ENCODE results near the gene DNAJB2. TPM values are rescaled to one million over a fixed set of nuclear protein-coding genes. Genes with fewer than 3 reads are reported as not detected.

The DNAJB2 gene
- polyA plus RNA-seq (2013, experiment 1 of 2; ENCODE audit: insufficient read length), result 51.1 TPM
- polyA plus RNA-seq (2013, experiment 2 of 2; ENCODE audit: insufficient read length), result 49.8 TPM

DNA sequence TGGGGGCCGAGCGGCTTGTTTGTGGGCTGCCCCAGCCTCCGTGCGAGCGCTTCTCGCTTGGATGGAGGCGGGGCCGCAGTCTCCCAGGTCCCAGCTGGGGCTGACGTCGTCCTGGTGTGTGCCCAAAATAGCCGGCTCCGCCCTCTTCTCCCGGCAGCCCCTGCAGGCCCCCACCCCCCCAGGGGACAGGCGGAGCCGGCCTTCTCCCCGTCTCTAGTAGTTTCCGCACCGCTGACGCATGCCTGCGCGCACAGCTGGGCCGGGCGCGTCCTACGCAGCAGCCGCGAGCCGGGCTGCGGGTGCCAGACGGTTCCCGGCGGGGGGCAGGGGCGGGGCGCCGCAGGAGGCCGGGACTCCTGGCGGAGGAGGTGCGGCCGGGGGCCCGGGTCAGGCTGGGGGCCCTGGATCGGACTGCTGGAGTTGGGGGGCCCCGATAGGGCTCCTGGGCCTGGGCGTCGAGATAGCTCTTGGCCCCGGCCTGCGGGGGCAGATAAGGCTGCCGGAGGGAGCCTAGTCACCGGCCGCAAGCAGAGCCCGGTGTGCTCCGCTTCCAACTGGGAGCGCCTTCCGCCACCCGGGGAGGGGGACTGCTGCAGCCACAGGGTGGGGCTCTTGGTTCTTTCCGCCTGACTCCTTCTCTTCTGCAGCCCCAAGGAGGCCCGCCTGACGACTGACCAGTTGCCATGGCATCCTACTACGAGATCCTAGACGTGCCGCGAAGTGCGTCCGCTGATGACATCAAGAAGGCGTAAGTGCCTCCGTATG is at the start of gene DNAJB2:
Gene DNAJB2, plus strand, starts transcription at position 216 of the 765 bp plus-strand sequence. Its CDS starts 468 bp downstream, at position 684.
- DNase-seq, result peak; percentile 99

DNA sequence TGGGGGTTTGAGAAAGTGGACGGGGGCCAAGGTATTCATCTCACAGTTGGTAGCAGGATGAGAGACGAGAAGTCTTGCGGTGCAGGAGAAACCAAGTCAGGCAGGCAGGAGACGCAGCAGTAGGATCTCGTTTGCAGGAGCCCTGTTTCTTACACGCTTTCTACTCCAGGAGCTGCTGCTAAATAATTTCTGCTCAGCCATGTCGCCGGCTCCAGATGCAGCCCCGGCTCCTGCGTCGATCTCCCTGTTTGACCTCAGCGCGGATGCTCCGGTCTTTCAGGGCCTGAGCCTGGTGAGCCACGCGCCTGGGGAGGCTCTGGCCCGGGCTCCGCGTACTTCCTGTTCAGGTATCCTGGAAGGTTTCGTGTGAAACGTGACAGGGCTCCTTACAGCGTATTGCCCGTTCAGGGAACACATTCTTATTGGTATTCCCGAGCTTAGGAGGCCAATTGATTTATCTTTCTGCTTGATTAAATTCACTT is 49.1 kb upstream of the DNAJB2 start:
- peak; percentile 74 for DNase-seq

DNA sequence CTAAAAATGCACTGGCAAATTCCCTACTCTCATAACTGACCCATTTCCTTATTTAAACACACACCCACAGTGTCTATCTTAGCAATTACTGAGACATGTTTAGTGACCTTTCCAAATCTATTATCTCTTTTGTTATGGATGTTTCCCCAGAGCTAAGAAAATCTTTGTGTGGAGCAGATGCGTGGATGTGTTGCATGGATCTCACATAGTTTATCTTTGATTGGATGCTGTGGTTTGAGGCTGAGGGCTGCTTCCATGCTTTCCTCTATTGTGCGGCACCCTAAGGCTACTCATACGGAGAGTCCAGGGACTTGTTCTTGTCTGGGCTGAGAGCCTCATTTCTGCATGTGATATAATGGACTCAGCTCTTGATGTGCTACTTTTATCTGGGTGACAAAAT is 44.8 kb upstream of the DNAJB2 start:
- no peak for DNase-seq

DNA sequence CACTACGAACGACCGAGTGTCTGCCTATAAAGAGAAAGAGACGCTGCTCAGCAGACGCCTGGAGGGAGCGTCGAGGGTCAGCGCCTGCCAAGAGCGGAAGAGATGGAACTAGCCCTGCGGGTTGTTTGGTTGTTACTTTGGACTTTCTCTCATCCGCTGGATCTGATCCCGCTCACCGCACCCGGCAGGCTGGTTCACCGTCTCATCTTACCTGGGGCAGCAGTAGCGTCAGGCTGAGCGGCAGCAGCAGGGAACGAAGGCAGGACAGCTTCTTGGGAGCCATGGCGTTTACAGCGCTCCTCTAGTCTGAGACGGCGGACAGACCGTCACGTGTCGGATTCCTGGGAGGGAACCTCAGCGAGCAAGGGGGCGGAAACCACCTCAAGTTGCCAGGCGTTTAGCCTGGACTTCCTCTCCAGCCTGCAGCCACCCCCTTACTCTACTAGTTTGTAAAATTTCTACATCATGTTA is 35.8 kb upstream of the DNAJB2 start:
- DNase-seq, result no peak

DNA sequence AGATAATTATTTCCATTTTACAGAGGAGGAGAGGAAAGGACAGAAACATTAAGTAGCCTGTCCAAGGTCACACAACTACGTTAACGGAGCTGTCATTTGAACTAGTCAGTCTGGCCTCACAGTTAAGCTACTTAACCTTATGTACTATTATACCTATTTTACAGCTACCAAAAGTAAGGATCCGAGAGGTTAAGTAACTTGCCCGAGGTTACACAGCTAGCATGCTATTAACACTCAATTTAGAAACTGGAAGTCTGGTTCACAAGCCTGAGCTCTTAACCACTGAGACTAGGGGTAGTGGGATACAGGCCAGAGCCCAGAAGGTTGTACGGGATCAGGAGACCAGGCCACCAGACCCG is 34.4 kb upstream of the DNAJB2 start:
- DNase-seq, result no peak

DNA sequence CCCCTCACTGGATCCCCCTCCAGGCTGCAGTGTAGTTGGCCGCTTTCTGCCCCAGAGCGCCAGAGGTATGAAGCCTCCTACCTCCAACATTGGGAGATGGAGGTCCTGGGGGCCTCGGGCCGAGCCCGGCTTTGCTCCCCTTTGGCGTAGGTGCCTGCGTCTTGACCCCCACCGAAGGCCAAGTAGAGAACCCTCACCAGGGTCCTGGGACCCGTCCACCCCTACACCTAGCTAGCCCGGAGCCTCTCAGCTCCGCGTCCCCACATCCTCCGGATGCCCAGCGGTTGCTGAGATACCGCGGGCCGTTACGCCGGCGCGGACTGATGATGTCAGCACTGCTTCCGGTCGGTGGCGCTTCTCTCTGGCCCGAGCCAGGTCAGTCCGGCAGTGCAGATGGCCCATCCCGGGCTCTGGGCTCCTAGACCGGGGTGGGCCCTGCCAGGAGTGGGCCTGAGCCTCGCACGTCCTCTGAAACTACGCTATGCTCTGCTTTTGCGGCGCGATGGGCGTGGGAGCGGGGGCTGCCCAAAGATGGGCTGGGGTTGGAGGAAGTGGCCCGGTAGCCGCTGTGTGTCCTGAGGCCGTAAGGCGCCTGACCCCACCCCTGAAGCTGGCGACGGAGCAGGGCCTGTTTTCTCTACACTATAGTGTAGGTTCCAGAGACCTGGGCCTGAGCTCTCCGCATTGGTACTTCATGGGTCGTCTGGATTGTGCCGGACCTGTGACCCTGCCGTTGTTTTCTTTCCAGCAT is 33.8 kb upstream of the DNAJB2 start, which contains the start of the genes GLB1L and STK16:
Gene GLB1L, minus strand, starts transcription at position 297 of the 751 bp plus-strand sequence. CDS start 1,871 bp downstream, outside the sequence.
Gene STK16, plus strand, starts transcription at position 332 of the 751 bp plus-strand sequence. CDS start 521 bp downstream, outside the sequence.
- peak; percentile 92 for DNase-seq

DNA sequence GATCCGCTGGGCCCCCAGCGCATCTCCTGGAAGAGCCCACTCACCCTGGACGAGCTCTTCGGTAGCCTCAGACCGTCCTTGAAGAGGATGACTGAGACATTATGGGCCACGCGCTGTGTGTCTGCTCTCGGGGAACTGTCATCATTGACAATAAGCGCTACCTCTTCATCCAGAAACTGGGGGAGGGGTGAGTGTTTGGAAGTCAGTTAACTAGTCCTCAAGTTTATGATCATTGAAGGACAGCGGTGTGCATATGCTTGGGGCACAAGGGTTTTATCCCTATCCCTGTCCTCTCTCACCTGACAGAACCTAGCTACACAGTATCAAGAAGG is 33.3 kb upstream of the DNAJB2 start:
- DNase-seq, result no peak

DNA sequence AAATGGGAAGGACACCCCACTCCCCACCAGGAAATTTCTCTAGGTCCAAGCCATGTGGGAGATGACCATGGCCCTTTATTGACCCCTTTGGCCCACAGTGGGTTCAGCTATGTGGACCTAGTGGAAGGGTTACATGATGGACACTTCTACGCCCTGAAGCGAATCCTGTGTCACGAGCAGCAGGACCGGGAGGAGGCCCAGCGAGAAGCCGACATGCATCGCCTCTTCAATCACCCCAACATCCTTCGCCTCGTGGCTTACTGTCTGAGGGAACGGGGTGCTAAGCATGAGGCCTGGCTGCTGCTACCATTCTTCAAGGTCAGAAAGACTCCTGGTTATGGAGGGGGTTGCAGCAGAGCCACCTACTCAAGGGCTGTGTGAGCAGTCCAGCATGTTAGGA is 32.6 kb upstream of the DNAJB2 start:
- DNase-seq, result no peak

DNA sequence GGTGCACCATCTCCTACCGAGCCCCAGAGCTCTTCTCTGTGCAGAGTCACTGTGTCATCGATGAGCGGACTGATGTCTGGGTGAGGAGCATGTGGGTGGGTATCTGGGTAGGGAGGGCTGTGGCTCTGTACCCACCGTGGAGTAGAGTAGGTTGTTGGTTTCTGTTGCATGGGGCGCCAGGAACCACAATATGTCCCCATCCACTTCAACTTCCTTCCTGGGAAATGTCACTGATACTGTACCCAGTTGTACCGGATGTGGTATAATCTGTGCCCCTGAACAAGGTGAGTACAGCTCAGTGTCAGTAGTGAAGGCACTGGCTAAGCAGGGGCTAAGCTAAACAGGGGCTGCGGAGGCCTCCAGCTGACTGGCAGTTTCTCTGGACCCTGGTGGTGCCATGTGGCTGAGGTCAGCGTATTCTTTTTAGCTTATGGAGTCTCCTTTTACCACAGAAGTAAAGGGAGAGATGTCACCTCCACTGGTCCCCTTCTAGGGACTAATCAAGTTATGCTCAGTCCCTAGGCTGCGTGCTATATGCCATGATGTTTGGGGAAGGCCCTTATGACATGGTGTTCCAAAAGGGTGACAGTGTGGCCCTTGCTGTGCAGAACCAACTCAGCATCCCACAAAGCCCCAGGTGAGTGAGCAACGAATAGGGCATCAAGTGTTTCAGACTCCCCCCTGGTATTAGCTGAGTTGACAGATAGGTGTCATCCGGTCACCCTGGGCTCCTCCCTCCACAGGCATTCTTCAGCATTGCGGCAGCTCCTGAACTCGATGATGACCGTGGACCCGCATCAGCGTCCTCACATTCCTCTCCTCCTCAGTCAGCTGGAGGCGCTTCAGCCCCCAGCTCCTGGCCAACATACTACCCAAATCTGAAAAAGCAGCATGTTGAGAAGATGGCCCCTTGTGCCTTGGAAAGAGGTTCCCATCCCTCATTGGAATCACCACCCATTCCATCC is 31.2 kb upstream of the DNAJB2 start:
- DNase-seq, result no peak

DNA sequence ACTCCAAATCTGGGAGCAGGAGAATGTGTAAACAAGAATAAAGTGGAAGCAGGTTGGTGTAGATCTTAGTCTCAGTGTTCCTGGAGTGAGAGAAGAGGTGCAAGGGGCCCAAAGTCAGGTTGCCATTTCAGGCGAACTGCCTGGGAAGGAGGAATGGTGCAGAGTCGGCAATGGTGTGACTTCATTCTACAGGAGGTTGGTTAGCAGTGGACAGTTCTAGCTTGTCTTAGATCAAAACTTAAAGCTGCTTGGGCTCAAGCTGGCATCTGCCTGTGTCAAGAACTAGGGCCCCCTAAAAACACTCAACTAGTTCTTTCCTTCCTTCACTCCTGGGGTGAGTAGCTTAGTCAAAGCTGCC is 30.3 kb upstream of the DNAJB2 start:
- DNase-seq, result no peak

DNA sequence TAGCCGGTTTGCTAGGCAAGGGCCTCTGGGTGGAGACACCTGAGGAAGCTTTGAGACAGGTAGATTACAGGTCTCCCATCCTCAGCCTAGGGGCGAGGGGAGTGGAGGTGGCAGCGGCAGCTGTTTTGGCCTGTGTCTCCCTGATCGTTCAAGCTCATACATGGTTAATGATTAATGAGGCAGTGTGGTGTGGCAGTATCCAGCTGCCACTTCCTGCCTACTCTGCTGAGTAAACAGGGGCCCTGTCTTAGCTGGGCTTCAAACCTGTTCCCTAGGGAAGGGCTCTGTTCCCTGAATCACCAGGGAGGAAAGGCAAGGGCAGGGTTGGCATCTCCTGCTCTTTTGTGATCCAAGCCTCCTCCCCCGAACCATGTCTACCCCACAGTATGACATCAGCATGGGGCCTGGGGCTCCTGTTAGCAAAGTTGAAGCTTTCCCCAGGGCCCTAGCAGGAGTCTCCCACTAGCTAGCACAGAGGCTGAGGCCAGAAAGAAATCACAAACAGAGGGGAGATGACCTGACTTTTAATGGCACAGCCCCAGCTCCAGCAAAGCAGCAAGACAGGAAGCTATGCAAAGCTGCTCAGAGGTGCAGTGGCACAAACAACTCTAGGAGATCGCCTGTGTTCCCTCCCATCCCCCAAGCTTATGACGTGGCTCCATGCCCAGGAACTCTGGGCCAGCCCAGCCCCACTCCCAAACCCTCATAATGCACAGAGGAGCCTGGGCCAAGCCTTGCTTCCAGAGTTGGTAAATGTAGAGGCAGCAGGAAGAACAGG is 29.8 kb upstream of the DNAJB2 start:
- DNase-seq, result peak; percentile 86

DNA sequence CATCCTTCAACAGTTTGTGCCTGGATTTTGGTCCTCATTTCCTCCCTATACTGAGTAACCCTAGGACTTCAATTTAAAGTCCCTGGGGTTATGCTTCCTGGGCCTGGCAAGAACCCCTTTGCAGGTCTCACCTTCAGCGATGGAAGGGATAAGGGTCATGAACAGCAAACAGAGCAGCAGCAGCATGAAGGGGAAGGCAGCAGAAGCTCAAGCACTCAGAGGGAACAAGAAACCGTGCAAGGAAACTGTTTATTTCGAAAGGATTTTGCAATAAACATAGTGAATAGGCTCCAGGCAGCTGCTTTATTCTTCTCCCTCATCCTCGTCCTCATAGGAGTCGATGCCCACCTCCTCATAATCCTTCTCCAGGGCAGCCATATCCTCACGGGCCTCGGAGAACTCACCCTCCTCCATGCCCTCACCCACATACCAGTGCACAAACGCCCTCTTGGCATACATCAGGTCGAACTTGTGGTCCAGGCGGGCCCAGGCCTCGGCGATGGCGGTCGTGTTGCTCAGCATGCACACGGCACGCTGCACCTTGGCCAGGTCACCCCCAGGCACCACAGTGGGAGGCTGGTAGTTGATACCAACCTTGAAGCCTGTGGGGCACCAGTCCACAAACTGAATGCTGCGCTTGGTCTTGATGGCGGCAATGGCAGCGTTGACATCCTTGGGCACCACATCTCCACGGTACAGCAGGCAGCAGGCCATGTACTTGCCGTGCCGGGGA is 29.0 kb upstream of the DNAJB2 start:
- DNase-seq, result no peak

DNA sequence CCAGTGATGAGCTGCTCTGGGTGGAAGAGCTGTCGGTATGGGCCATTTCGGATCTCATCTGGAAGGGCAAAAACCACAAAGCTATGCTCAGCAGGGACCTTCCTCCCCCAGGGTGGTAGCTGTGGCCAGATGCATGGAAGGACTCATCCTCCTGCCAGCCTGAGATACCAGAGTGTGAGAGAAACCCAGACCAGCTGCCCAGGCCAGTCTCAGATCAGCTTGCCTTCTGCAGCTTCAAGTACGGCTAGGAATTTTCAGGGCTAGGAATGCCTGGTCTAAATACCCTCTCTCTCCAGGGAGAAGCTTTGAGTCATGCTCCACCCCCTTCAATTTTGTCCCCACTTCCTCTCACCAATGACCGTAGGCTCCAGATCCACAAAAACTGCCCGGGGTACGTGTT is 27.5 kb upstream of the DNAJB2 start:
- DNase-seq, result peak; percentile 72

DNA sequence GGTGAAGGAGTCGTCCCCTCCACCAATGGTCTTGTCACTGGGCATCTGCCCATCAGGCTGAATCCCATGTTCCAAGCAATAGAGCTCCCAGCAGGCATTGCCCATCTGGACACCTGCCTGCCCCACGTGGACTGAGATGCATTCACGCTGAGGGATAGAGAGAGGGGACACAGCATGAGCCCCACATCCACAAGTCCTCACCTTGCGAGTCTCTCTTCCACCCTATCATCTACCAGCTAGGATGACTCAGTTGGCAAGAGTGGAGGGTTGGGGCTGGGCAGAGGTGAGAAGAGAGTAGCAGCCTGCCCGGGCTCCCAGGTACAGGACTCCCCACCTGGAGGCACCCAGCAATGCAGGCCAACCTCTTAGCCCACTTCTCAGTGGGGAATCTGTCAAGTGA is 27.1 kb upstream of the DNAJB2 start:
- DNase-seq, result no peak

DNA sequence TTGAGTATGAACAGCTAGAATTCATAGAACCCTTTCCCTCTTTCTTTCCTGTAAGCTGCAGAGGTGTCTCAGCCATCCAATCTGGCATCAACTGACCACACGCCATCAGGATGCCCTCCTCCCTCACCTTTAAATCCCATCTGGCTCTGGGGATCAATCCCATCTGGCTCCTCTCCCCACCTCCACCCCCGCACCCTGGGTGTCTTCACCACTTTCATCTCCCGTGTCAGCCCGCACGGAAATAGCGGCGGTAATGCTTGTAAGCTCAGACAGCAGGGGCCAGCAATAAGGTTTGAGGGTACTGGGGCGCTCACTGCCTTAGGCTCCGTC is 26.6 kb upstream of the DNAJB2 start:
- no peak for DNase-seq

DNA sequence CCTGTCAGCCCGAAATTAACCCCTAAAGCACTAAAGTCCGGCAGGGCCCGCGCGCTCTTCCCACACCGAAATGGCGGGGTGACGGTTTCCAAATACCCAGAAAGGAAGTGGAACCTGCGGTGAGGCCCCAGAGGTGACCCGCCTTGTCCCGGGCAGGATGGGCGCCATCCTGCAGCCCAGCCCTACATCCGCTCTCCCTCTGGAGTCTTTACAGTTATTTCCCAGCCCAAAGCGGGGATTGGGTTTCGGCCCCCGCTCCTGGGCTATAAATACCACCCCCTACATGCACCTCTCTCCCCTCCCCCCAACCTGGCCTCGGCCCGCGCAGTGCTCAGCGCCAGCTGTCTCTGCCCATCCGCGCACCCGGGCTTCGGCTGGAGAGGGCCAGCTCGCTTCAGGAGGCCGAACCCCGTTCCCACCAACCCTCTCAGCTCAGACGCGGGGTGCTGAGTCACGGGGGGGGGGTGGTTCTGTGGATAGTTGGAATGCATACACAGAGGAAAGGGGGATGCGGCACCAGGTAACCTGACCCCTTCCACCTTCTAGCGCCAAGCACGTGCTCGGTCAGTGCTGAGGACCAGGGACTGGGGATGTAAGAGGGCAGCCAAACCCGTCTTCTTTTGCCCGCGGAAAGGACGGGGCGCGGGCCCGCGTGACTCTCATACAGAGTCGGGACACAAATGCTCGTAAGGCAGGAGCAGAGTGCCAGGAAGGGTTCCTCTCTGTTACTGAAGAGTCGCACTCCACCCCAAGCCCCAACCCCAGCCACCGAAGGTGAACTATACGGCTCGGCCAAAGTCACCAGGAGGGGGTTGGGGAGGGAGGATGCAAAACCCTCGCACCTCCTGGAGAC is 26.0 kb upstream of the DNAJB2 start, which contains the start of gene TUBA4B:
Gene TUBA4B, plus strand, starts transcription at position 344 of the 853 bp plus-strand sequence. Its CDS starts 165 bp downstream, at position 509.
- DNase-seq, result peak; percentile 7

DNA sequence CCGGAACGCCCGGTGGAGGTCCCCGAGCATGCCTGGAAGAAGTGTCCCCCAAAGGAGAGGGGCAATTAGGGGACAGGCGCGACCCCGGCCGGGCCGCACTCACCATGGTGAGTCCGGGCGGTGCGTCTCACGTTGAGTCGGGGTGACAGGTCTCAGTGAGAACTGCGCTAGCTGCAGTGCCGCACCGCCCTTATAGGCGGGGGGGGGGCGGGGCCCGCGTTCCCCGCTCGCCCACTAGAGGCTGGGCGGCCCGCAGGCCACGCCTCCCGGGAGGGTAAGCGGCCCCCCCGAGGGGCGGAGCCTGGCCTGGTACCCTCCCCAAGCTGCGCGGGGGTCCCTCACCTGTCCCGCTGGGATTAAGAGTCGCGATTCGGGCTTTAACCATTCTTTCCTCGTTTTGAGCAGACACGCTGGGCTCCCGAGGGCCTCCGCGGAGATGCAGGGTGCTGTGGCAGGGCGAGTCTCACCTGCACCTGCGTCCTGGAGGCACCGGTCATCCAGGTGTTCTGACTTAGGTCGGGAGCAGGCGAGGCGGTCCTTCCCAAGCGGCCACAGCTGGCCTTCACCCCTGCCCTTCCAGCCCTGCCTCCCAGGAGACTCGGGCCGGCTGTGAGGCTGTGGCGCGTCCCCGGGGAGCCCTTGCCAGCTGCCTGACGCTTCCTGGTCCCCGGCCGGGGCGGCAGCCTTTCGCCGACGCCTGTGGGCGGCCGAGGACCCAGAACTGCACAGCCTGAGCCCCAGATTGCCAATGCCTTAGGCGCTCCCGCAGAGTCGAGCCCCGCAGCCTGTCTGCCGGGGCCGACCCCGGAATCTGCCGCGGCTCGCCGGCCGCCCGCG is 25.2 kb upstream of the DNAJB2 start, which contains the start of gene TUBA4A:
Gene TUBA4A, minus strand, starts transcription at position 166 of the 837 bp plus-strand sequence. Its CDS starts 60 bp downstream, at position 106.
- DNase-seq, result peak; percentile 59

DNA sequence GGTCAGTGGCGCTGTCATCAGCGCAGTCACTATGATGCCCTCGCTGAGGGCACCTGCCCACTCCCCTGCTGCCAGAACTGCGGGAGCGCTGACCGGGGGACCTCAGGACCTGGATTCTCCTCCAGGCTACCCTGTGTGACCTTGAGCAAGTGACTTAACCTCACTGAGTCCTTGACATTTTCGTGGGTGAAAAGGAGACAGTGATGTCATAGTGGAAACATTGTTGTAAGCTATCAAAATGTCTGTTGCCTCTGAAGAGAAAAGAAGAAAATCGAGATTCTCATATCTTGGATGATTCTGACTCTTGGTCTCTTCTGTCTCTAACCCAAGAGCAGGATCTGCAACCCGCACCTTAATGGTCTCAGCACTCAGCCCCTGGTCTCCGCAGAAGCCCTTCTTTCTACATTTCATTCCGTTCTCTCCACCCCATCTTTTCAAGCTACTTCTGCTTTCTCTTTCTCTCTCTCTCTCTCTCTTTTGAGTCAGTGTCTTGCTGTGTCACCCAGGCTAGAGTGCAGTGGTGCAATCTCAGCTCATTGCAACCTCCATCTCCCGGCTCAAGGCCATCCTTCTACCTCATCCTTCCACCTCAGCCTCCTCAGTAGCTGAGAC is 24.5 kb upstream of the DNAJB2 start:
- no peak for DNase-seq

Measured in fibroblast of skin of back (primary cell).